Endodermal cell (in vitro differentiated cells): ENCODE data around the gene VIPR2. TPM values are rescaled to one million over a fixed set of nuclear protein-coding genes. Genes with fewer than 3 reads are reported as not detected.

Source experiments
- DNase-seq: peaks from one replicate; pipeline ENCODE4 v3.0.0-alpha.2; 2017
- H3K27ac ChIP-seq: 2 replicates; pipeline ENCODE4 v1.5.1; 2013; ENCODE audit warnings: mild to moderate bottlenecking, low read depth, low read length, moderate library complexity
- H3K27me3 ChIP-seq: 2 replicates; pipeline ENCODE4 v1.6.1; 2013; ENCODE audit warnings: mild to moderate bottlenecking, low read length, moderate library complexity; ENCODE audit not compliant: insufficient read depth, control insufficient read depth, poor library complexity, severe bottlenecking
- H3K36me3 ChIP-seq: 2 replicates; pipeline ENCODE4 v1.7.0; 2013; ENCODE audit warnings: mild to moderate bottlenecking, low read length, moderate library complexity; ENCODE audit not compliant: control insufficient read depth, insufficient read depth
- H3K4me1 ChIP-seq: one replicate; pipeline ENCODE4 v1.7.0; 2013; ENCODE audit warnings: low read length; ENCODE audit not compliant: control insufficient read depth, insufficient read depth
- H3K4me3 ChIP-seq: 2 replicates; pipeline ENCODE4 v1.5.1; 2013; ENCODE audit warnings: mild to moderate bottlenecking, low read length, moderate library complexity
- H3K9ac ChIP-seq: 2 replicates; pipeline ENCODE4 v1.6.1; 2013; ENCODE audit warnings: mild to moderate bottlenecking, low read length, moderate library complexity; ENCODE audit not compliant: poor library complexity, severe bottlenecking; ENCODE audit errors: extremely low read depth
- H3K9me3 ChIP-seq: 2 replicates; pipeline ENCODE4 v1.6.1; 2013; ENCODE audit warnings: mild to moderate bottlenecking, low read length, moderate library complexity; ENCODE audit not compliant: control insufficient read depth
- H3K27ac Mint-ChIP-seq: 2 replicates; pipeline ENCODE4 v1.8.0; 2020; ENCODE audit warnings: mixed read lengths
- H3K27me3 Mint-ChIP-seq: 2 replicates; pipeline ENCODE4 v1.8.0; 2021; ENCODE audit warnings: mild to moderate bottlenecking, mixed read lengths; ENCODE audit not compliant: insufficient read depth
- H3K36me3 Mint-ChIP-seq: 2 replicates; pipeline ENCODE4 v1.8.0; 2020; ENCODE audit warnings: low read depth, mixed read lengths
- H3K4me1 Mint-ChIP-seq: 2 replicates; pipeline ENCODE4 v1.8.0; 2020; ENCODE audit warnings: mixed read lengths
- H3K4me3 Mint-ChIP-seq: 2 replicates; pipeline ENCODE4 v1.8.0; 2020; ENCODE audit warnings: mild to moderate bottlenecking, moderate library complexity, mixed read lengths
- H3K9me3 Mint-ChIP-seq: 2 replicates; pipeline ENCODE4 v1.8.0; 2020; ENCODE audit warnings: mild to moderate bottlenecking, mixed read lengths
- WGBS, 2 experiments: methylation state at CpG; one replicate each; pipeline versions ENCODE4 v1.1.5 to v1.1.7; 2013; ENCODE audit warnings: missing lambda C conversion rate in 2 of 2, mixed read lengths in 1 of 2; ENCODE audit not compliant: insufficient coverage in 1 of 2, insufficient read length in 1 of 2; 5-methylcytosine and 5-hydroxymethylcytosine counted together
- total RNA-seq, 2 donors: library from RNA; stranded (reverse); fragmentation: NEBNext Ultra II Directional in 1 of 2; extraction: Animal tissue kit (Norgen Biotek cat#: 25700) in 1 of 2; gene quantifications; 2 replicates in 1 of 2; 3 replicates in 1 of 2; pipeline ENCODE4 v1.2.1, GENCODE V29; 2021
- TF ChIP-seq, protein P1 (sequence below): fragments of 200-600 bp; sonication (generic); conservative IDR thresholded peaks from 2 replicates; pipeline ENCODE4 v1.5.0; 2021; ENCODE audit warnings: antibody characterized with exemption, mild to moderate bottlenecking

Gene VIPR2
- total RNA-seq, 2 donors from 2014 or later, result 0.64 to 1.8 TPM

DNA sequence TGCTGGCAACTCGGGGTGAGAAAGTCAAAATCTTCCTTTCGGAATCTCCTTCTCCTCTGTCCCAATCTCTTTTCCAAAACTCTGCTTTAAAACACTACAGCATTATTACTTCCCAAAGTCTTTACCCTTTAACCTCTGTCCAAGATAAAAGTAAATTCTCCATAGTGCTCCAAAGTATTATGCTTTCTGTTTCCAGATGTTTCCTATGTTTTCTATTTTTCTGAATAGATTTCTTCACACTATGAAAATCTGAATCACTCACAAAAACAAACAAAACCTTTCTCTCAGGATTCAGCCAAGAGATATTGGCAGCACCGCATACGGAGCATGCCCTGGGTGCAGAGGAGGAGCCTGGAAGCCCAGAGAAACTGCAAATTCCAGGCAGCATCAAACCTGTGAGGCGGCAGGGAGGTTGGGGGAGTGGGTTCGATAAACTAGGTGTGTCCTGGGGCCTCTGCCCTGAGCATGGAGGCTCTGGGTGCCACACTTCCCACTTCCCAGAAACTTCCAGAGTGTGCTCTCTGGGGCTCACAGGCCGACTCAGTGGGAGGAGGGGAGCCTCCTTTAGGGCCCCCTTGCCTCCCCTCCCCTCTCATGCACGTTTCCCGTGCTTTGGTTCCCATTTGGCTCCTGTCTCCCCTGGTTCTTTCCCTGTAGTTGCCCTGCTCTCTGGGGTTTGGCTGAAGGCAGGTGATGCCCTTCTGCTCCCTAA lies 35.6 kb downstream of the VIPR2 start:
- peak; percentile 46 for DNase-seq
- Histone ChIP-seq H3K36me3 (no peaks in the 10 kb centered on the region), H3K27me3 (no peaks in the 10 kb centered on the region), H3K4me3 (no peak overlapping the region), H3K9me3 (no peaks in the 10 kb centered on the region), H3K9ac (no peak overlapping the region), H3K4me1 (no peaks in the 10 kb centered on the region), H3K27ac (no peak overlapping the region)
- 82 to 90% methylated on average over 5 to 9 of the region's 9 CpGs for WGBS, 2 experiments
- Mint-ChIP-seq H3K27ac (no peak overlapping the region), H3K36me3 (no peaks in the 10 kb centered on the region), H3K4me3 (no peak overlapping the region), H3K4me1 (peaks cover 20% of the 10 kb centered on the region), H3K27me3 (peaks cover 4% of the 10 kb centered on the region), H3K9me3 (no peaks in the 10 kb centered on the region)
- TF ChIP-seq, protein P1, sequence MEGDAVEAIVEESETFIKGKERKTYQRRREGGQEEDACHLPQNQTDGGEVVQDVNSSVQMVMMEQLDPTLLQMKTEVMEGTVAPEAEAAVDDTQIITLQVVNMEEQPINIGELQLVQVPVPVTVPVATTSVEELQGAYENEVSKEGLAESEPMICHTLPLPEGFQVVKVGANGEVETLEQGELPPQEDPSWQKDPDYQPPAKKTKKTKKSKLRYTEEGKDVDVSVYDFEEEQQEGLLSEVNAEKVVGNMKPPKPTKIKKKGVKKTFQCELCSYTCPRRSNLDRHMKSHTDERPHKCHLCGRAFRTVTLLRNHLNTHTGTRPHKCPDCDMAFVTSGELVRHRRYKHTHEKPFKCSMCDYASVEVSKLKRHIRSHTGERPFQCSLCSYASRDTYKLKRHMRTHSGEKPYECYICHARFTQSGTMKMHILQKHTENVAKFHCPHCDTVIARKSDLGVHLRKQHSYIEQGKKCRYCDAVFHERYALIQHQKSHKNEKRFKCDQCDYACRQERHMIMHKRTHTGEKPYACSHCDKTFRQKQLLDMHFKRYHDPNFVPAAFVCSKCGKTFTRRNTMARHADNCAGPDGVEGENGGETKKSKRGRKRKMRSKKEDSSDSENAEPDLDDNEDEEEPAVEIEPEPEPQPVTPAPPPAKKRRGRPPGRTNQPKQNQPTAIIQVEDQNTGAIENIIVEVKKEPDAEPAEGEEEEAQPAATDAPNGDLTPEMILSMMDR, result no peak

DNA sequence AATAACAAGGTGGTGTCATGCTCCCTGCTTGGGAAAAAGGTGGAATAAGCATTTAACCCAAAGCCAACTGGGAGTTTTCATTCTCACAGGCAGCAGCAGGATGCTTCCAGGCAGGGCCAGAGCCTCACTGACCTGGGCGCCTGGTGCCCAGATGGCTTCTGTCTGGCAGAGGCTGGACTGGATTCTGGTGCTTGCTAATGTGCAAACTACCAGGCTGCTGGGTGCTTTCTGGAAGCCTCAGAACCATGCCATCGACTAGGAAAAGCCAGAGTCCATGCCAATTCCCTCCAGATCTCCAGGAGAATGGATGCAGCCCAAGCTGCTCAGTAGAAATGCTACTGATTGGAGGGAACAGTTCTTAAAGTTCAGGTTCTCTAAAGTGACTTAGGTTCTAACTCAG lies 36.2 kb downstream of the VIPR2 start:
- Mint-ChIP-seq H3K4me3 (no peak overlapping the region), H3K9me3 (no peaks in the 10 kb centered on the region), H3K27ac (no peak overlapping the region), H3K4me1 (peaks cover 14% of the 10 kb centered on the region), H3K36me3 (no peaks in the 10 kb centered on the region), H3K27me3 (peaks cover 4% of the 10 kb centered on the region)
- no peak for DNase-seq
- TF ChIP-seq, protein P1, result no peak
- 72 to 75% methylated on average over 2 of the region's 2 CpGs for WGBS, 2 experiments
- no peak overlapping the region for H3K4me3 ChIP-seq
- H3K27me3 ChIP-seq, result no peaks in the 10 kb centered on the region
- no peaks in the 10 kb centered on the region for H3K9me3 ChIP-seq
- H3K9ac ChIP-seq, result no peak overlapping the region
- H3K27ac ChIP-seq, result no peak overlapping the region
- no peaks in the 10 kb centered on the region for H3K4me1 ChIP-seq
- no peaks in the 10 kb centered on the region for H3K36me3 ChIP-seq

DNA sequence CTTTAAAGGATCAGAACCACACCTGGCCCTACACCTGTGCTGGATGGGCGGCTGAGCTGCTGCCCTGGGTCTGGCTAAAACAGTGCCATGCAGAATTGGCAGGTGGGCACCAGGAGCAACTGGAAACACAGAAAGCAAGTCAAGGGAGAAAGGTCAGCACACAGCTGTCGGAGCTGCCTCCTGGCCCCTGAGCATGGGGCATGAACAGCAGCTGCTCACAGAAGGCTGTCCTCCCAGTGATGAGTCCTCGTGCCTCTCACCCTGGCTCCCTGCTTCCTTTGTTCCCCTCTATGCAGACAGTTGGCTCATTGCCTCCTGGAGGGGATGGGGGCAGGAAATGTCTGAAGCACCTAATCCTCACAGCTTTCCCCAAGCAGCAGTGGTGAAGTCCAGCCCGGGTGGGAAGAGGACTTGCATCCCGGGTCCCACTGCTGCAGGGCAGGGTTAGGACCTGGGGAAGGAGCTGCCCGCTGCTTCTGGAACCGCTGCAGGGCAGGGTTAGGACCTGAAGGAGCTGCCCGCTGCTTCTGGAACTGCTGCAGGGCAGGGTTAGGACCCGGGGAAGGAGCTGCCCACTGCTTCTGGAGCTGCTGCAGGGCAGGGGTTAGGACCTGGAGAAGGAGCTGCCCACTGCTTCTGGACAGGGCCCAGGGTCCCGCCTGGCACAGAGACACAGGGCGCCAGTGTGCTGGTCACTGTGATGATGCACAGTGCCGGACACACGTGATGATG lies 37.3 kb downstream of the VIPR2 start:
- Mint-ChIP-seq H3K9me3 (peaks cover 3% of the 10 kb centered on the region), H3K27me3 (peaks cover 4% of the 10 kb centered on the region), H3K4me3 (no peak overlapping the region), H3K27ac (no peak overlapping the region), H3K36me3 (peaks cover 1% of the 10 kb centered on the region), H3K4me1 (peaks cover 5% of the 10 kb centered on the region)
- Histone ChIP-seq H3K9ac (no peak overlapping the region), H3K36me3 (no peaks in the 10 kb centered on the region), H3K9me3 (peaks cover 1% of the 10 kb centered on the region), H3K4me1 (no peaks in the 10 kb centered on the region), H3K27me3 (no peaks in the 10 kb centered on the region), H3K4me3 (no peak overlapping the region), H3K27ac (no peak overlapping the region)
- no peak for DNase-seq
- TF ChIP-seq, protein P1, result no peak
- WGBS, 2 experiments, result 80 to 97% methylated on average over 5 to 13 of the region's 13 CpGs
